ENCODE results near the gene ALDH6A1.

GRCh38 chr14:74029136-74029535, 55.1 kb downstream of the ALDH6A1 start:
- TF ChIP-seq EZH2 (IDR thresholded peaks at IDR 0.05): no peak
- no peak for TF ChIP-seq FOXP2 (optimal IDR thresholded peaks at IDR 0.05; ENCODE audit: control extremely low read depth, extremely low read length, insufficient read depth)
